GM19099 (cell line): Measurements from ENCODE around the gene ADAMTSL2.

ENCODE experiments used
- POLR2A ChIP-seq: IDR thresholded peaks from 3 replicates; pipeline ENCODE4 v1.6.1; 2011; ENCODE audit warnings: low read depth; ENCODE audit not compliant: insufficient read length; ENCODE audit errors: extremely low read depth

ADAMTSL2 gene

GRCh38 chr9:133534346-133535291 is at the start of gene ADAMTSL2:
Gene ADAMTSL2 (plus strand): TSS chr9:133534704. CDS start chr9:133536713, 2,009 bp downstream.
- no peak for TF ChIP-seq POLR2A

- TF ChIP-seq POLR2A = no peak
These were observed 48.8 kb upstream of the ADAMTSL2 start for GRCh38 chr9:133485531-133486260.

- TF ChIP-seq POLR2A = no peak
These were observed 47.2 kb upstream of the ADAMTSL2 start for GRCh38 chr9:133487331-133487725.

- TF ChIP-seq POLR2A = no peak
These were observed 45.7 kb upstream of the ADAMTSL2 start for GRCh38 chr9:133488686-133489252.

- TF ChIP-seq POLR2A = no peak
These were observed 45.0 kb upstream of the ADAMTSL2 start for GRCh38 chr9:133489253-133490190.

GRCh38 chr9:133490201-133490681 is 44.3 kb upstream of the ADAMTSL2 start:
- no peak for TF ChIP-seq POLR2A

GRCh38 chr9:133490865-133491655 is 43.4 kb upstream of the ADAMTSL2 start:
- TF ChIP-seq POLR2A = no peak

GRCh38 chr9:133491656-133491925 is 42.9 kb upstream of the ADAMTSL2 start:
- TF ChIP-seq POLR2A = no peak

- TF ChIP-seq POLR2A = no peak
These were observed 42.2 kb upstream of the ADAMTSL2 start for GRCh38 chr9:133492061-133493021.

- TF ChIP-seq POLR2A = no peak
These were observed 41.1 kb upstream of the ADAMTSL2 start for GRCh38 chr9:133493428-133493827.

GRCh38 chr9:133493845-133494540 is 40.5 kb upstream of the ADAMTSL2 start:
- no peak for TF ChIP-seq POLR2A
